Stimulated activated naive CD8-positive, alpha-beta T cell treated with anti-CD3 and anti-CD28 coated beads, Interleukin-15, amount 100 ng/mL, for 72 hours (primary cell): ENCODE measurements around the gene ZC4H2.

Experiments
- ATAC-seq: fragments of 150-1000 bp; cut with Tn5 transposase; 2 replicates; pipeline ENCODE4 v1.10.0; 2021; ENCODE audit warnings: mild to moderate bottlenecking, moderate library complexity
- DNase-seq, 2 donors: peaks; one replicate each; pipeline ENCODE4 v3.0.0; 2021 to 2022
- H3K27ac Mint-ChIP-seq, 2 donors: one replicate each; pipeline ENCODE4 v1.8.0; 2022; ENCODE audit warnings: mild to moderate bottlenecking in 2 of 2, mixed read lengths in 2 of 2, moderate library complexity in 2 of 2
- H3K27me3 Mint-ChIP-seq: one replicate; pipeline ENCODE4 v1.8.0; 2022; ENCODE audit warnings: mixed read lengths
- H3K4me1 Mint-ChIP-seq: one replicate; pipeline ENCODE4 v1.8.0; 2022; ENCODE audit warnings: mild to moderate bottlenecking, mixed read lengths
- H3K4me3 Mint-ChIP-seq, 2 donors: one replicate each; pipeline ENCODE4 v1.8.0; 2022; ENCODE audit warnings: mild to moderate bottlenecking in 2 of 2, mixed read lengths in 2 of 2, moderate library complexity in 1 of 2
- H3K9me3 Mint-ChIP-seq, 2 donors: one replicate each; pipeline ENCODE4 v1.8.0; 2022; ENCODE audit warnings: mixed read lengths in 2 of 2

ZC4H2 gene

DNA sequence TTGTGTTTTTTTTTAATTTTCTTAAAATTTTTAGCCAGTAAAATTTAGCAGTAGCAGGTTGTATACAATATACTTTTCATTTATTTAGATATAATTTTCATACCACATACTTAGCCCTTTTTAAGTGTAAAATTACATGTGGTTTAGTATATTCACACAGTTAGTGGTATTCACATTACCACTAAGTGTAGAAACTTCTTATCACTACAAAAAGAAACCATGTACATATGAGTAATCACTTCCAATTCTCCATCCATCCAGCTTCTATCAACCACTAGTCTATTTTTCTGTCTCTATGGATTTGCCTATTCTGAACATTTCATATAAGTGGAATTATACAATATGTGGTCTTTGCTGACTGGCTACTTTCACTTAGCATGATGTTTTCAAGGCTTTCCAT, 109.0 kb downstream of the ZC4H2 start:
- ATAC-seq (no peak), DNase-seq (no peak)
- Mint-ChIP-seq H3K4me1 (peaks cover 8% of the 10 kb centered on the region), H3K27me3 (no peaks in the 10 kb centered on the region), H3K9me3 (peaks cover 15 to 20% of the 10 kb centered on the region in 2 donors), H3K4me3 (no peak overlapping the region), H3K27ac (no peak overlapping the region)
